Motor neuron (in vitro differentiated cells): Measurements from ENCODE around the gene KCNJ18. TPM values are rescaled to one million over a fixed set of nuclear protein-coding genes. Genes with fewer than 3 reads are reported as not detected.
"Not testable (repeated sequence)": the region's sequence is repeated elsewhere in the genome, so short reads cannot be mapped to it uniquely, and the experiment has no call there.

Source experiments
- ATAC-seq, 8 experiments: fragments of 200-7000 bp; cut with Tn5 transposase; replicated peaks in 6 of 8; 2 replicates each; pipeline ENCODE4 v1.8.0; 2021; ENCODE audit warnings: mild to moderate bottlenecking in 8 of 8, moderate library complexity in 8 of 8
- H3K27ac ChIP-seq, 2 donors: fragments of 250-450 bp; sonication (Bioruptor Pico); 2 replicates each; pipeline ENCODE4 v1.9.0; 2021; ENCODE audit warnings: antibody characterized with exemption in 2 of 2, mild to moderate bottlenecking in 2 of 2, moderate library complexity in 1 of 2
- H3K4me1 ChIP-seq, 2 donors: fragments of 250-450 bp; sonication (Bioruptor Pico); replicated peaks in 1 of 2; 2 replicates each; pipeline ENCODE4 v1.6.1; 2021; ENCODE audit warnings: antibody characterized with exemption in 2 of 2, mild to moderate bottlenecking in 2 of 2, moderate library complexity in 1 of 2
- H3K4me3 ChIP-seq, 5 donors: fragments of 250-450 bp; sonication (Bioruptor Pico); 2 replicates each; pipeline ENCODE4 v1.9.0; 2021; ENCODE audit warnings: antibody characterized with exemption in 5 of 5, mild to moderate bottlenecking in 5 of 5, moderate library complexity in 4 of 5
- WGBS, 10 experiments: fragments of 450-650 bp; shearing (Covaris generic); methylation state at CpG; one replicate each; pipeline ENCODE4 v1.0.0; 2022; 5-methylcytosine and 5-hydroxymethylcytosine counted together
- in situ Hi-C, 9 experiments: fragments of 400-800 bp; cut with MboI; loops; one replicate each; pipeline ENCODE4 v1.15.0; 2021; ENCODE audit warnings: low sequenced_read_pairs in 9 of 9, low pct_unique_long_range_greater_than_20kb in 2 of 9; ENCODE audit not compliant: unreplicated experiment in 9 of 9
- total RNA-seq, 8 experiments: library from RNA; unstranded; fragments of 300-600 nt; gene quantifications; 2 replicates each; pipeline versions ENCODE4 v1.2.3 to v1.2.4, GENCODE V29; 2022

The KCNJ18 gene
- total RNA-seq, 8 experiments from 2014 or later = 0.18 to 0.19 TPM; not detected in 6

GRCh38 chr17:21683142-21683712, 9.1 kb upstream of the KCNJ18 start:
- H3K27ac ChIP-seq, H3K4me1 ChIP-seq, H3K4me3 ChIP-seq, in situ Hi-C loops: not testable (repeated sequence)
- peak in 2 of 8 experiments; percentile 60 to 61 for ATAC-seq
- WGBS, 10 experiments = 70% methylated on average over 4 of the region's 46 CpGs; no CpG with 5 or more reads in 9 of the 10 experiments

GRCh38 chr17:21683897-21684296, 8.4 kb upstream of the KCNJ18 start:
- H3K4me3 ChIP-seq, H3K27ac ChIP-seq, H3K4me1 ChIP-seq, in situ Hi-C loops, ATAC-seq: not testable (repeated sequence)
- no CpG with 5 or more reads among the region's 18 CpGs for WGBS, 10 experiments

GRCh38 chr17:21684384-21684783, 7.9 kb upstream of the KCNJ18 start:
- H3K27ac ChIP-seq, ATAC-seq, H3K4me3 ChIP-seq, H3K4me1 ChIP-seq, in situ Hi-C loops: not testable (repeated sequence)
- no CpG with 5 or more reads among the region's 33 CpGs for WGBS, 10 experiments

- H3K27ac ChIP-seq, ATAC-seq, in situ Hi-C loops, H3K4me3 ChIP-seq, H3K4me1 ChIP-seq: not testable (repeated sequence)
- WGBS, 10 experiments = 80 to 91% (median 80%) methylated on average over 1 to 4 of the region's 42 CpGs; no CpG with 5 or more reads in 7 of the 10 experiments
Observed at GRCh38 chr17:21685061-21685795, 7.1 kb upstream of the KCNJ18 start.

- 52 to 77% (median 68%) methylated on average over 3 to 15 of the region's 23 CpGs; no CpG with 5 or more reads in 2 of the 10 experiments for WGBS, 10 experiments
- in situ Hi-C loops = no loop called here
- Histone ChIP-seq H3K27ac (no peak overlapping the region), H3K4me3 (no peak overlapping the region), H3K4me1 (no peaks in the 10 kb centered on the region)
- no peak for ATAC-seq
Observed at GRCh38 chr17:21686165-21687015, 5.9 kb upstream of the KCNJ18 start.

- Histone ChIP-seq H3K4me3 (no peak overlapping the region), H3K4me1 (no peaks in the 10 kb centered on the region), H3K27ac (no peak overlapping the region)
- WGBS, 10 experiments = 45 to 87% (median 77%) methylated on average over 3 to 11 of the region's 19 CpGs; no CpG with 5 or more reads in 2 of the 10 experiments
- ATAC-seq = peak in 1 of 8 experiments; percentile 17
- in situ Hi-C loops = no loop called here
Observed at GRCh38 chr17:21687136-21687953, 5.0 kb upstream of the KCNJ18 start.

- in situ Hi-C loops = no loop called here
- H3K27ac ChIP-seq = no peak overlapping the region
- H3K4me1 ChIP-seq = no peaks in the 10 kb centered on the region
- WGBS, 10 experiments = 17 to 77% (median 57%) methylated on average over 1 to 9 of the region's 11 CpGs; no CpG with 5 or more reads in 3 of the 10 experiments
- H3K4me3 ChIP-seq = no peak overlapping the region
- no peak for ATAC-seq
Observed at GRCh38 chr17:21688293-21688949, 3.9 kb upstream of the KCNJ18 start.

- WGBS, 10 experiments = 0% methylated on average over 2 of the region's 7 CpGs; no CpG with 5 or more reads in 9 of the 10 experiments
- H3K27ac ChIP-seq = no peak overlapping the region
- ATAC-seq = peak; percentile 24 to 99 (median 90)
- in situ Hi-C loops = no loop called here
- no peak overlapping the region for H3K4me3 ChIP-seq
- no peaks in the 10 kb centered on the region for H3K4me1 ChIP-seq
Observed at GRCh38 chr17:21689604-21690003, 2.7 kb upstream of the KCNJ18 start.

- in situ Hi-C loops, H3K27ac ChIP-seq, H3K4me1 ChIP-seq, H3K4me3 ChIP-seq, ATAC-seq: not testable (repeated sequence)
- 0 to 83% (median 33%) methylated on average over 1 to 2 of the region's 2 CpGs; no CpG with 5 or more reads in 1 of the 10 experiments for WGBS, 10 experiments
Observed at GRCh38 chr17:21690811-21691210, 1.5 kb upstream of the KCNJ18 start.

- H3K27ac ChIP-seq, in situ Hi-C loops, ATAC-seq, H3K4me3 ChIP-seq, H3K4me1 ChIP-seq: not testable (repeated sequence)
- 86% methylated on average over 1 of the region's 6 CpGs; no CpG with 5 or more reads in 9 of the 10 experiments for WGBS, 10 experiments
Observed at GRCh38 chr17:21691481-21691880, 842 bp upstream of the KCNJ18 start.

- not testable (repeated sequence) for H3K4me3 ChIP-seq, ATAC-seq
- no CpG with 5 or more reads among the region's 12 CpGs for WGBS, 10 experiments
Observed at GRCh38 chr17:21692704-21693065, 362 bp downstream of the KCNJ18 start.

GRCh38 chr17:21693391-21693796, 1.1 kb downstream of the KCNJ18 start:
- in situ Hi-C loops, H3K27ac ChIP-seq: not testable (repeated sequence)
- WGBS, 10 experiments = 0 to 77% (median 27%) methylated on average over 1 to 3 of the region's 6 CpGs; no CpG with 5 or more reads in 7 of the 10 experiments

More at GRCh38 chr17:21692704-21693065, 362 bp downstream of the KCNJ18 start:
- H3K27ac ChIP-seq, H3K4me1 ChIP-seq, in situ Hi-C loops: not testable (repeated sequence)

More at GRCh38 chr17:21693391-21693796, 1.1 kb downstream of the KCNJ18 start:
- H3K4me3 ChIP-seq, ATAC-seq, H3K4me1 ChIP-seq: not testable (repeated sequence)
